WTC11 (cell line): ENCODE data around the gene OTUD1. TPM values are rescaled to one million over a fixed set of nuclear protein-coding genes. Genes with fewer than 3 reads are reported as not detected.

ENCODE experiments used
- ATAC-seq: fragments of 200-7000 bp; cut with Tn5 transposase; 2 replicates; pipeline ENCODE4 v1.10.0; 2021; ENCODE audit warnings: mild to moderate bottlenecking, moderate library complexity
- CTCF ChIA-PET: fragments of 300-600 bp; sonication (Branson Sonifier 250); formaldehyde crosslinking; loops from one replicate; lab custom pipeline; 2021; ENCODE audit warnings: antibody characterized with exemption; lab: Charles Lee
- POLR2A ChIA-PET: fragments of 350-600 bp; sonication (Branson Sonifier 250); formaldehyde crosslinking; loops from one replicate; lab custom pipeline; 2021; ENCODE audit warnings: antibody characterized with exemption; lab: Charles Lee
- DNase-seq: peaks from one replicate; pipeline ENCODE4 v3.0.0; 2021; ENCODE audit warnings: low spot score
- H3K27ac Mint-ChIP-seq: 2 replicates; pipeline ENCODE4 v1.8.0; 2021; ENCODE audit warnings: mixed read lengths
- H3K27me3 Mint-ChIP-seq: 2 replicates; pipeline ENCODE4 v1.8.0; 2021; ENCODE audit warnings: low read depth, mild to moderate bottlenecking, moderate library complexity, mixed read lengths
- H3K36me3 Mint-ChIP-seq: 2 replicates; pipeline ENCODE4 v1.8.0; 2021; ENCODE audit warnings: mixed read lengths
- H3K4me1 Mint-ChIP-seq: 2 replicates; pipeline ENCODE4 v1.8.0; 2022; ENCODE audit warnings: mixed read lengths
- H3K4me3 Mint-ChIP-seq: 2 replicates; pipeline ENCODE4 v1.8.0; 2021; ENCODE audit warnings: mild to moderate bottlenecking, moderate library complexity, mixed read lengths
- H3K9me3 Mint-ChIP-seq: 2 replicates; pipeline ENCODE4 v1.8.0; 2021; ENCODE audit warnings: mixed read lengths
- CDX4 ChIP-seq: fragments of 250-450 bp; sonication (Bioruptor Pico); IDR thresholded peaks from 2 replicates; pipeline ENCODE4 v1.9.0; 2021; ENCODE audit warnings: moderate library complexity, mild to moderate bottlenecking, inconsistent platforms, borderline replicate concordance
- FOXK1 ChIP-seq: sonication (generic); formaldehyde crosslinking; IDR thresholded peaks from 2 replicates; pipeline ENCODE4 v1.8.0; 2022; ENCODE audit warnings: mild to moderate bottlenecking, moderate library complexity, missing genetic modification reagents
- FOXP1 ChIP-seq: sonication (generic); formaldehyde crosslinking; IDR thresholded peaks from 2 replicates; pipeline ENCODE4 v1.8.0; 2022; ENCODE audit warnings: missing genetic modification reagents, mild to moderate bottlenecking, moderate library complexity, borderline replicate concordance
- FOXP4 ChIP-seq: sonication (generic); formaldehyde crosslinking; IDR thresholded peaks from 2 replicates; pipeline ENCODE4 v1.8.0; 2022; ENCODE audit warnings: mild to moderate bottlenecking, missing genetic modification reagents
- GRHL2 ChIP-seq: fragments of 250-450 bp; sonication (Bioruptor Pico); IDR thresholded peaks from 2 replicates; pipeline ENCODE4 v1.8.0; 2022; ENCODE audit warnings: mild to moderate bottlenecking, moderate library complexity; ENCODE audit not compliant: insufficient replicate concordance, severe bottlenecking
- GTF2I ChIP-seq: fragments of 250-450 bp; sonication (Bioruptor Pico); conservative IDR thresholded peaks from 2 replicates; pipeline ENCODE4 v1.4.0; 2021; ENCODE audit warnings: mild to moderate bottlenecking
- IRF1 ChIP-seq: sonication (generic); formaldehyde crosslinking; IDR thresholded peaks from 2 replicates; pipeline ENCODE4 v1.8.0; 2023; ENCODE audit warnings: missing genetic modification reagents
- IRF2 ChIP-seq: sonication (generic); formaldehyde crosslinking; IDR thresholded peaks from 2 replicates; pipeline ENCODE4 v1.8.0; 2022; ENCODE audit warnings: low read depth, missing genetic modification reagents, borderline replicate concordance
- KAT7 ChIP-seq: sonication (generic); formaldehyde crosslinking; IDR thresholded peaks from 2 replicates; pipeline ENCODE4 v1.8.1; 2023; ENCODE audit warnings: missing genetic modification reagents, mild to moderate bottlenecking, borderline replicate concordance
- MLX ChIP-seq: sonication (generic); formaldehyde crosslinking; IDR thresholded peaks from 2 replicates; pipeline ENCODE4 v1.8.1; 2023; ENCODE audit warnings: mild to moderate bottlenecking, missing genetic modification reagents, moderate library complexity
- MYBL2 ChIP-seq: sonication (generic); formaldehyde crosslinking; IDR thresholded peaks from 2 replicates; pipeline ENCODE4 v1.8.1; 2023; ENCODE audit warnings: mild to moderate bottlenecking, moderate library complexity, missing genetic modification reagents
- OVOL2 ChIP-seq: fragments of 250-450 bp; sonication (Bioruptor Pico); IDR thresholded peaks from 2 replicates; pipeline ENCODE4 v1.9.0; 2021; ENCODE audit warnings: mild to moderate bottlenecking, borderline replicate concordance
- PRDM15 ChIP-seq: sonication (generic); formaldehyde crosslinking; IDR thresholded peaks from 2 replicates; pipeline ENCODE4 v1.8.0; 2022; ENCODE audit warnings: missing genetic modification reagents
- PREB ChIP-seq: sonication (generic); formaldehyde crosslinking; IDR thresholded peaks from 2 replicates; pipeline ENCODE4 v1.8.1; 2022; ENCODE audit warnings: mild to moderate bottlenecking, missing genetic modification reagents, moderate library complexity, borderline replicate concordance
- PRRX2 ChIP-seq: fragments of 250-450 bp; sonication (Bioruptor Pico); IDR thresholded peaks from 2 replicates; pipeline ENCODE4 v1.8.0; 2021; ENCODE audit warnings: mild to moderate bottlenecking
- RELA ChIP-seq: sonication (generic); formaldehyde crosslinking; IDR thresholded peaks from 2 replicates; pipeline ENCODE4 v1.8.1; 2022; ENCODE audit warnings: missing genetic modification reagents, mild to moderate bottlenecking, borderline replicate concordance
- RORB ChIP-seq: fragments of 250-450 bp; sonication (Bioruptor Pico); IDR thresholded peaks from 2 replicates; pipeline ENCODE4 v1.9.0; 2021; ENCODE audit warnings: mild to moderate bottlenecking
- SMAD4 ChIP-seq: sonication (generic); formaldehyde crosslinking; IDR thresholded peaks from 2 replicates; pipeline ENCODE4 v1.8.0; 2022; ENCODE audit warnings: mild to moderate bottlenecking, missing genetic modification reagents
- USF2 ChIP-seq: sonication (generic); formaldehyde crosslinking; IDR thresholded peaks from 2 replicates; pipeline ENCODE4 v1.8.1; 2023; ENCODE audit warnings: mild to moderate bottlenecking, missing genetic modification reagents, moderate library complexity
- ZBTB21 ChIP-seq: sonication (generic); formaldehyde crosslinking; IDR thresholded peaks from 2 replicates; pipeline ENCODE4 v1.8.1; 2023; ENCODE audit warnings: mild to moderate bottlenecking, missing genetic modification reagents, borderline replicate concordance
- ZNF121 ChIP-seq: sonication (generic); formaldehyde crosslinking; IDR thresholded peaks from 2 replicates; pipeline ENCODE4 v1.8.0; 2023; ENCODE audit warnings: missing genetic modification reagents
- ZNF671 ChIP-seq: fragments of 250-450 bp; sonication (Bioruptor Pico); IDR thresholded peaks from 2 replicates; pipeline ENCODE4 v1.8.0; 2021; ENCODE audit warnings: mild to moderate bottlenecking
- total RNA-seq: library from RNA; stranded (reverse); gene quantifications from 3 replicates; pipeline ENCODE4 v1.2.3, GENCODE V29; 2021

OTUD1 gene
- total RNA-seq, 1 experiment from 2014 or later: 9.0 TPM

- no peak for ATAC-seq
- H3K36me3 Mint-ChIP-seq: no peaks in the 10 kb centered on the region
- no peaks in the 10 kb centered on the region for H3K27me3 Mint-ChIP-seq
- H3K27ac Mint-ChIP-seq: no peak overlapping the region
- TF ChIP-seq RORB (CRISPR knock-in tag) (no peak), ZBTB21 (CRISPR knock-in tag) (no peak), ZNF671 (CRISPR knock-in tag) (no peak), FOXP4 (no peak), IRF2 (CRISPR knock-in tag) (no peak), PREB (no peak), SMAD4 (CRISPR knock-in tag) (no peak), USF2 (CRISPR knock-in tag) (no peak), FOXK1 (CRISPR knock-in tag) (no peak), GRHL2 (CRISPR knock-in tag) (no peak), FOXP1 (CRISPR knock-in tag) (no peak), PRRX2 (CRISPR knock-in tag) (no peak), CDX4 (CRISPR knock-in tag) (no peak), MYBL2 (CRISPR knock-in tag) (no peak)
- ChIA-PET POLR2A (no interaction called here), CTCF (no interaction called here)
- no peaks in the 10 kb centered on the region for H3K4me1 Mint-ChIP-seq
- DNase-seq: no peak
- no peak overlapping the region for H3K4me3 Mint-ChIP-seq
- H3K9me3 Mint-ChIP-seq: no peaks in the 10 kb centered on the region
Measured at GRCh38 chr10:23391821-23392220, 47.1 kb upstream of the OTUD1 start.

GRCh38 chr10:23395017-23395416 is 43.9 kb upstream of the OTUD1 start:
- no peaks in the 10 kb centered on the region for H3K36me3 Mint-ChIP-seq
- H3K9me3 Mint-ChIP-seq: no peaks in the 10 kb centered on the region
- no peak overlapping the region for H3K27ac Mint-ChIP-seq
- H3K4me3 Mint-ChIP-seq: no peak overlapping the region
- ChIA-PET CTCF (no interaction called here), POLR2A (no interaction called here)
- DNase-seq (no peak), ATAC-seq (no peak)
- no peaks in the 10 kb centered on the region for H3K27me3 Mint-ChIP-seq
- TF ChIP-seq KAT7 (CRISPR knock-in tag): no peak
- TF ChIP-seq ZNF121 (CRISPR knock-in tag): peak; percentile 65; the same call in 1 of the 2 replicates
- H3K4me1 Mint-ChIP-seq: no peaks in the 10 kb centered on the region

GRCh38 chr10:23396695-23397094 is 42.2 kb upstream of the OTUD1 start:
- no peak overlapping the region for H3K4me3 Mint-ChIP-seq
- no peaks in the 10 kb centered on the region for H3K9me3 Mint-ChIP-seq
- no peaks in the 10 kb centered on the region for H3K27me3 Mint-ChIP-seq
- ChIA-PET CTCF (no interaction called here), POLR2A (interaction anchor here (0.5 kb wide), 1 partner anchor 17 kb away, joined by 6 read pairs; no protein-coding TSS in a partner anchor)
- no peaks in the 10 kb centered on the region for H3K4me1 Mint-ChIP-seq
- no peak for ATAC-seq
- no peak for DNase-seq
- H3K27ac Mint-ChIP-seq: no peak overlapping the region
- H3K36me3 Mint-ChIP-seq: no peaks in the 10 kb centered on the region
- no peak for TF ChIP-seq RELA (CRISPR knock-in tag)
- no peak for TF ChIP-seq IRF1 (CRISPR knock-in tag)
- TF ChIP-seq ZBTB21 (CRISPR knock-in tag): no peak
- TF ChIP-seq GTF2I: no peak
- no peak for TF ChIP-seq OVOL2
- no peak for TF ChIP-seq MLX
- no peak for TF ChIP-seq PRDM15 (CRISPR knock-in tag)
